ENCODE measurements around the gene RDH14.

DNA sequence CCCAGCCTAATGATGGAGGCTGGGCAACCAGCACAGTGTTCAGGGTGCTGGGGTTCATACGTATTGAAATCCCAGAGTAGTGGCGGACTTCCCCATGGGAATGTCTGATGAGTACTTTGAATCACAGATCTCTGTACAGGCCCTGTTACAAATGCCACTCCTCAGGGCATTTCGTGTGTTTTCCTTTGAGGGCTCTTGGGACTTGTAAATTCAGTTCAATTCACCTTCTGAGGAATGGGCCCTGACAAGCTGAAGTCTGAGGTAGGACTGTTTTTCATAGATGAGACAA, 288 bp upstream of the RDH14 start:
- TF ChIP-seq EZH2 (IDR thresholded peaks at IDR 0.05; ENCODE audit: borderline replicate concordance, low read length) (no peak), CTCF (conservative IDR thresholded peaks at IDR 0.05 in 1 of 2, IDR thresholded peaks at IDR 0.05 in 1 of 2; ENCODE audit: extremely low read depth in 1 of 2, insufficient read depth in 1 of 2, low read depth in 1 of 2, low read length in 2 of 2) (no peak)
